ENCODE data around the gene SLC25A26.
A peak's percentile ranks its signal among the peaks of the same experiment; 100 is the strongest.

The SLC25A26 gene

GRCh38 chr3:66203275-66203674 is 17.5 kb upstream of the SLC25A26 start:
- no peak for DNase-seq (ENCODE audit: low read depth)
- no peak for TF ChIP-seq CTCF (conservative IDR thresholded peaks at IDR 0.05; ENCODE audit: low read depth, low read length)
- no peak overlapping the region for H3K4me3 ChIP-seq (ENCODE audit: low read length)

- no peak for DNase-seq (ENCODE audit: low read depth)
- H3K4me3 ChIP-seq (ENCODE audit: low read length), result no peak overlapping the region
- TF ChIP-seq CTCF (conservative IDR thresholded peaks at IDR 0.05; ENCODE audit: low read depth, low read length), result no peak
These were observed 14.0 kb upstream of the SLC25A26 start for GRCh38 chr3:66206806-66207205.

GRCh38 chr3:66208189-66208588 is 12.6 kb upstream of the SLC25A26 start:
- no peak overlapping the region for H3K4me3 ChIP-seq (ENCODE audit: low read length)
- DNase-seq (ENCODE audit: low read depth), result no peak
- no peak for TF ChIP-seq CTCF (conservative IDR thresholded peaks at IDR 0.05; ENCODE audit: low read depth, low read length)

GRCh38 chr3:66210687-66211295 is 10.0 kb upstream of the SLC25A26 start:
- no peak for TF ChIP-seq CTCF (conservative IDR thresholded peaks at IDR 0.05; ENCODE audit: low read depth, low read length)
- no peak for DNase-seq (ENCODE audit: low read depth)
- no peak overlapping the region for H3K4me3 ChIP-seq (ENCODE audit: low read length)

GRCh38 chr3:66211779-66212178 is 9.0 kb upstream of the SLC25A26 start:
- TF ChIP-seq CTCF (conservative IDR thresholded peaks at IDR 0.05; ENCODE audit: low read depth, low read length), result no peak
- no peak overlapping the region for H3K4me3 ChIP-seq (ENCODE audit: low read length)
- DNase-seq (ENCODE audit: low read depth), result no peak

GRCh38 chr3:66215106-66215505 is 5.7 kb upstream of the SLC25A26 start:
- H3K4me3 ChIP-seq (ENCODE audit: low read length), result no peak overlapping the region
- DNase-seq (ENCODE audit: low read depth), result no peak
- TF ChIP-seq CTCF (conservative IDR thresholded peaks at IDR 0.05; ENCODE audit: low read depth, low read length), result no peak

GRCh38 chr3:66220066-66220465 is 735 bp upstream of the SLC25A26 start:
- TF ChIP-seq CTCF (conservative IDR thresholded peaks at IDR 0.05; ENCODE audit: low read depth, low read length), result no peak
- H3K4me3 ChIP-seq (ENCODE audit: low read length), result peak overlapping the region; percentile 81
- no peak for DNase-seq (ENCODE audit: low read depth)

All from retinal pigment epithelial cell (primary cell).